Cerebellar nuclear complex (tissue), 1 donor: ENCODE measurements around the gene LMAN1.

Experiments used
- DNase-seq, 2 experiments: peaks; one replicate each; lab custom pipeline; 2025; lab: John Stamatoyannopoulos, UW

The LMAN1 gene

DNA sequence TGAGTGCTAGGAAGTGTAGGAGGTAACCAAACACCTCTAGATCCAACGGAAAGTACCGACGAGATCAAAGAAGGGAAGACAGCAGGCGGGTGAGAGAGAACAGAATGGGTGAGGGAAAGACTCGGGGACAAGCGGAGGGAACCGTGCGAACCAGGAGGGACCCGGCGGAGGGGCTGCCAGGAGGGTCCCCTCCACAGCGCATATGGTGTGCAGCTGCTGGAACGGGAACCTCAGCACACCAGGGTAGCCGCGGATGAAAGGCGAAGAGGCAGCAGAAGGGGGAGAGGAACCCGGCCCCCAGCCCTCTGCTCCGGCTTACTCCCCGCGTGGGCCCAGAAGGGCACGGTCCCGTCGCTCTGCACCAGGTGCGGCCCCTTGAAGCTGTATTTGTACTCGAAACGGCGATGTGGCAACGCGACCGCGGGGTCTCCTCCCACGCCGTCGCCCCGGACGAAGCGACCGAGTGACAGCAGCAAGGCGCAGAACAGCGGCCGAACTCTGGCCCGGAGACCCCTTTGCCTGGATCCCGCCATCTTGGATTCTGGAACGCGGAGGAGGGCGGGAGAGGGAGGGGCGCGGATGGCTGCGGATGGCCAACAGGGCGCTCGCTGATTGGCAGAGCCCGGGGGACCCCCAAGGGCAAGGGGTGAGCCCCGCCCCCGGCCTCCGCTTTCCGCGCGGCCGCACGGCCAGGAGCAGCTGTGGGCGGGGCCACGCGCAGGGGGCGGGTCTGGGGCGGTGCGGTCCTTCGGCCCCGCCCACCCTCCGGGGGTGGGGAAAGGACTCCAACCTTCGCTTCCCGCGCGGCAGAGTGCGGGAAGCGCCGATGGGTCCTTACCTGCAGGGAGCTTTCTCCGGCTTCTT is at the start of gene LMAN1:
Gene LMAN1, minus strand, starts transcription at position 554 of the 864 bp plus-strand sequence. Its CDS starts 21 bp downstream, at position 533.
- DNase-seq = peak; percentile 62 to 81

- DNase-seq = peak; percentile 47 to 63
Measured at GRCh38 chr18:59402432-59403090, 43.5 kb upstream of the LMAN1 start.

GRCh38 chr18:59400407-59400806 is 41.3 kb upstream of the LMAN1 start:
- no peak for DNase-seq

DNA sequence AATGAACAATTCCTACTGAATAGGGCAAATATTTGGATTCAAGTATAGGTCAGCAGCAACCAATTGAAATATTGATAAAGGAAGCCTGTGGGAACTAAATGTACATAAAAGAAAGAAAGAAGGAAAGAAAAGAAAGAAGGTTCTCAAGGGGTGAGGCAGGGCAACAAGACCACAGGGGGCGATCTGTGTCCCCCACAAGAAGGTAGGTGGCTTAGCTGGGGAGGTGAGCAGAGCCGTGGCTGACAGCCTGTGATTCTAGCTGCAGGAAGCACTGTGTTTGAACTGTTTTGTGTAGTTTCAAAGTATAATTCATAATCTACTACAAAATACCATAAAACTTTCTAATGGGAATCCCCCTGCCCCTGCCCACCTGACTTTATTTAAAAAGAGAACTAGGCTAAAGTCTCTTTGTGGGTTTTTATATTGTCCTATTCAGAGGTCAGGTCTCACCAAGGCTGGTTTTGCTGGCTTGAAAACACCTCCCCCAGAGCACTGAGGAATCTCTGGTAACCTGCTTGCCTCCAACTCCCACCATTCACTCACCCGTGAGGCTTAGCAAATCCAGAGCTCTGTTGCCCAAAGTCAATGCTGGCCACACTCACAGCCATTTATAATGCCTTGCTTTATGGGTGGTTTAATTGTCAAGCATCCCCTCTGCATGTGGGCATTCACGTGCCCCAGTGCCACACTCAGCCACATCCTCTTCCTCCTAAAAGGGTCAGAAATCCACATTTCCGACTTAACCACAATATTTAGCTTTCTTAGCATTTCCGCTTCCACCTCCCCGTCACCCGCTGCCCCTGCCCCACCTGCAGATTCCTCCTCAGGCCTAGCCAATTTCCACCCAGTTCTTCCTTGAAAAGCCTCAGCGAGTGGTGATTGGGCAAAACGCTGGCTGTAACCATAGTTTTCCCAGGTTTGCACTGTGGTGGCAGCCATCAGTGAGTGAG is 36.4 kb upstream of the LMAN1 start:
- DNase-seq = no peak

DNA sequence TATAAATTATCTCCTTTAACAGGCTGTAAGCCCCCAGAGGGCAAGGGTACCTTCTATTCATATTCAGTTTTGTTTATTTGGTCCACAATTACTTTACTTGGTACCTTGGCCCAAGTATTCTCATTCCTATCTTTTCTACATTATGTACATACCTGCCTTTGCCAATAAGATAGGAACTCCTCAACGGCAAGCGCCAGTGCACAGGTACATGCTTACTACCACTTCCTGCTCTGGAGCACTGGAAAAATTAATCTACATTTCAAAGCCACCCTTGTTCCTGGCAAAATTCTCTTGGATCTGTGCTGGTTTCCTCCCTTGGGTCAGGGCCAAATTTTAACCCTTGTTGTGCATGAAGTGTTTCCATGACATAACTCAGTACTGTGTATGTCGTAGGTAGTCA is 34.3 kb upstream of the LMAN1 start:
- no peak for DNase-seq

- DNase-seq = no peak
Measured at GRCh38 chr18:59388817-59389216, 29.8 kb upstream of the LMAN1 start.

DNA sequence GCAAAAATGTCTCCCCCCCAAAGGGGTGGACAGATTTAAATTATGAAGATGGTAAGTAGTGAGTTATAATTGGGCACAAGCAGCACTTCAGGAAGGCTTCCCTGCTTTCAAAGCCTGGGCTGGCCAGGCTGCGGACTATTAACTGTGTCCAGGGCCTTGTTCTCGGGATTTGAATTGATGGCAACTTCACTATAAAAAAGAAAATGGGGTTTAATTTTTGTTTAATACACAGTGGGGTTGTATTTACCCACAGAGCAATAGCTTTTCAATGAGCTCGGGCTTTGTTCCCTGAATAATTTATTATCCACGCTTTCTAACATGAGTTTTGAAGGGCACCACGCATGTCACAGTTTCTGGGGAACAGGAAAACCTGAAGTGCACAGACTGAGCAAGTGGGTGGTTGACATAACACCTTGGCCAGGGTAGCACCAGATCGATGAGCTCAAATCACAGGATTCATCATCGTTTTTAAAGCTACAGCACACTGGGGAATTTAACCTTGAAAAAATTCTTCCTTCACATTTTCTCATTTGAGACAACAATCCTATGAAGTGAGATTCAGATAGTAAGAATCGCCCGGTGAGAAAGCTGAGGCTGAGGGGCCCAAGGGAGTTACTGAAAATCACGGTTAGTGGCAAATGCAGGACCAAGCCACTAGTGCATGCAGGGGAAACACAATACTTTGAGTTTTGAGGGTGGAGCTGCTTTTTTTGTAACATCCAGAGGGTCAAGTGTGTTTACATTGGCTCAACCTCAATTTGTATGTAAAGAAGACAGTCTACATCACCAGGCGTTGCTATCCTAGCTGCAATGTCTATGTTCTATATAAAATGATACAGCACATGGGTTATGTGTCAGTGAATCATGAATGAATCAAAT is 28.9 kb upstream of the LMAN1 start:
- no peak for DNase-seq

DNA sequence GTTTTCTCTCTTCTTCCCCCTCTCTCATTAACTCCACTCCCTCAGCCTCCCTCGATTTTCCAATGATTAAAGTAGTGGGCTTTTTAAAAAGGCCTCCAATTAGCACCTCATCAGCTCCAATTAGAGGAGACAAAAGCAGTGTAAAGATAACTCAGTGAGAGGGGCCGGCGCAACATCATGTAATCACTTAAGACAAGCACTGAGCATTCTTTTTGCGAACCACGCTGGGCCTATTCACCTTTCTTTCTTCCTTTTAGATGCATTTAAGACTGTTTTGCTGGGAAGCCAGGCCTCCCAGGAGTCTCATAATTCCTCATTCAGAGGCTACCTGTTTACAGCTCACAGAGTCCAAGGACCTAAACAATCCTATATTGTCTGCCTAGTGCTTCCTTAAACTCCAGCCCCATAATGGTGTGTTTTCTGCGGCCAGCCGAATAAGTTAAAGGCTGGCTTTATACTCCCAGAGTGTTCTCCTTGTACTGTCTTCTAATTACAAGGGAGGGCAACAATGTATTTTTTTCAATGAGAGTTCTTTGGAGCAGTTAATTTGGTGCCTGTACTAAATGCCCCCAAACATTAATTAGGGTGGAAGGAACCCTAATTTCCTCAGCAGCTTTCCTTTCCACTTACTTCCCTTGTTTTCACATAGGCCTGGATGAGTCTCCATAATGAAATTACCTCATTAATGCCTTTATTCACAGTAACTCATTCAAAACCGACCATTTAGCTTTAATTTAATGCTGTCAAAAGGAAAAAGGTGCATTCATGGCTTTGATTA is 28.0 kb upstream of the LMAN1 start:
- DNase-seq = no peak

DNA sequence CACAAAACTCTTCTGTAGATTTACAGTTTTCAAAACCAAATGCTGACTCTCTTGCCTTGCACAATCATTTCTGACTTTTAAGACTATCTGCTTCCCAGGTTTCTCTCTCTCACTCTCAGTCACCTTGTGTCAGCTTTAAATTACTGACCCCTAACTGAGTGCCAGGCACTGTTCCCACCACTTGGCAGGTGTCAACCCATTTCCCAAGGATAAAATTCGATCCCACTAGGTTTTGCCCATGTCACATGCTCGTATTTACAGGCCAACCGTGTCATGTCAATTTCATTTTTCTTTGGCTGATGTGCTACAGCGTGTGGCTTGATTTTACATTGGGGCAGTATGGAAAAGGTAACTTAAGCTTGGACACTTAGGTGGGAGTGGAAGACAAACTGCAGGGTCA is 26.1 kb upstream of the LMAN1 start:
- no peak for DNase-seq

DNA sequence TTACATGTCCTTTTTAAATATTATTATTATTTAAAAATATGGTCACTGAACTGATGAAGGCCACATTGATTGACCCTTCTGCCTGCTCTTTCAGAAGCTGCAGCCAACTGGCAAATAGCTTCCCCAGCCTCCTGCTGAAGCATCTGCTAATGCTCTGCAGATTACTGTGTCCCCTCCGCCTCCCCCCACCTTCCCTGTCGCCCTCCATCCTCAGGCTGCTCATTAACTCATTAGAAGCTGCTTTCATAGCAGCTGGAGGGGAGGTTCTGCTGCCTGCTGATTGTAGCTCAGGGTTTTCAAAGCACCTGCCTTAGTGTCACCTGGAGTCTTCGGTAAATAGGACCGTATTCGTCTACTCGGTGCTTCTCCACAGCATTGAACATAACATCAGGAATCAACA is 24.8 kb upstream of the LMAN1 start:
- DNase-seq = no peak

- no peak for DNase-seq
Measured at GRCh38 chr18:59382383-59382782, 23.3 kb upstream of the LMAN1 start.

GRCh38 chr18:59381949-59382348 is 22.9 kb upstream of the LMAN1 start:
- no peak for DNase-seq

- DNase-seq = no peak
Measured at GRCh38 chr18:59380706-59381105, 21.6 kb upstream of the LMAN1 start.

- DNase-seq = no peak
Measured at GRCh38 chr18:59379772-59380522, 20.9 kb upstream of the LMAN1 start.

DNA sequence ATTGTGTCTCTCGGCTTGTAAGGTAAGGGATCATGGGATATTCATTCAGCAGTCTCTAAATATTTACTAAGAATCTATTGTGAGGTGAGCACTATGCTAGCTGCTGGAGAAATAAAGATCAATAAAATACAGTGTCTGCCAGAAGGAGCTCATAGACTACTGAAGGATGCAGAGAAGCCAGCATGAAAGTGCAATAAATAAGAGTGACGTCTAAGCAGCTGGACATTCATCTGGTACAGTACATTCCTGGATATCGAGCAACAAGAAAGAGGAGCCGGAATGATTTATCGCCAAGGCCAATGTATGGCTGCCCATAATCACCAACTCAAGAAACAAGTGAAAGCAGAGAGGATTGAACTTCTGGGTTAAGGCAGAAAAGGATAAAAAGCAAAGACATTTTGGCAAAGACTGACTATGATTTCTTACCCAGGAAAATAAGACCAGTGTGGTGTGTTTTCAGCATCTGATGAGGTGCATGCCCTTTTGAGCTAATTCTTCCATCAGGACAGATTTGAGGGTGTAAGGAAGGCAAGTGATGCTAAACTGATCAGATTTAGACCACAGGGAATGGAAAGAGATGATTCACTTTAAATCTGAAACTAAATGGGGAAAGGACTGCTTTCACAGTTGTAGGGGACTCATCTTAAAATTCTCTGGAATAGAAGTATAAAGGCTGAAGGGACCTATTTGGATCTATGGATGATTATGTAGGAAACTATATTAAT is 18.7 kb upstream of the LMAN1 start:
- no peak for DNase-seq

- DNase-seq = no peak
Measured at GRCh38 chr18:59376351-59376935, 17.4 kb upstream of the LMAN1 start.

GRCh38 chr18:59374128-59374527 is 15.1 kb upstream of the LMAN1 start:
- DNase-seq = no peak

DNA sequence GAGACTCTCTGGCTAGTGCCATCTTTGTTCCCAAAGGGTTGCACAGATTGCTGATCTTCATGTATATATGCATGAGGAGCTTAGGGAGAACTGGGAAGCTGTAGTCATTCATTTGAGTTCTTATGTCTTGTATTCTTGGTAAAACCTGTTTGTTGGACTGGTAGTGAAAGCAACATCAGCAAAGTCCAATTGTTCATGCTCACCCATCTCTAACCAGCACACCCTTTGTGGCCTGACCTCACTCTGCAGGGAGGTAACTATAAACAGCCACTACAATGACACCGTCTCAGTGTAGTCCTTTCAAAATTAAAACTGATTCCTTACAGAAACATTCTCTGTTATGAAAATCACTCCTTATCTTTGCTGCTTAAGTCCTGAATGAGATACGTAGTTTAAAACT is 13.9 kb upstream of the LMAN1 start:
- no peak for DNase-seq

DNA sequence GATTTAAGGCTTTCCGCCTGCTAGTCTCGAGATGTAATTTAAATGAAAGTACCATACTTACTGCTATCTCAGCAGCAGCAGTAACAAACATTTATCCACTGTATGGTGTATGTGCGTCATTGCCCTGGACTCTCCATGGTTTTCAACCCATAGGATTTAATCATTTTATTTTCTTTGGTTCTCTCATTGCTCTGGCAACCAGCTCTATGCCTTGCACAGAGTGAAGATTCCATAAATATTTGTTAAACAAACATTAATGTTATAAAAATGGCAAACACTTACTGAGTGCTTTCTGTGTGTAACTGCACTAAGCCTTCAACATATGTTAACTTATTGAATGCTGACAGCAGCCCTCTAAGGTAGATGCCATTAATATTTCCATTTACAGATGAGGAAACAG is 1.3 kb upstream of the LMAN1 start:
- no peak for DNase-seq
